HG02678 (cell line): ENCODE measurements around the gene LGALS3BP.
"Not testable (repeated sequence)": the region's sequence is repeated elsewhere in the genome, so short reads cannot be mapped to it uniquely, and the experiment has no call there.

ENCODE experiments used
- ATAC-seq: cut with Tn5 transposase; IDR thresholded peaks from one replicate; pipeline ENCODE4 v1.9.1; 2021; ENCODE audit warnings: mild to moderate bottlenecking, moderate library complexity; ENCODE audit not compliant: unreplicated experiment

The LGALS3BP gene

GRCh38 chr17:78966123-78966813 lies 13.5 kb downstream of the LGALS3BP start:
- ATAC-seq: no peak

GRCh38 chr17:78965491-78965924 lies 14.2 kb downstream of the LGALS3BP start:
- ATAC-seq: no peak

GRCh38 chr17:78963378-78963777 lies 16.3 kb downstream of the LGALS3BP start:
- no peak for ATAC-seq

- not testable (repeated sequence) for ATAC-seq
These were observed 16.8 kb downstream of the LGALS3BP start for GRCh38 chr17:78962984-78963348.

- no peak for ATAC-seq
These were observed 17.3 kb downstream of the LGALS3BP start for GRCh38 chr17:78962345-78962983.

GRCh38 chr17:78961571-78961970 lies 18.2 kb downstream of the LGALS3BP start:
- ATAC-seq: no peak

- ATAC-seq: no peak
These were observed 18.8 kb downstream of the LGALS3BP start for GRCh38 chr17:78960928-78961327.

- ATAC-seq: no peak
These were observed 19.9 kb downstream of the LGALS3BP start for GRCh38 chr17:78959803-78960202.

- no peak for ATAC-seq
These were observed 21.0 kb downstream of the LGALS3BP start for GRCh38 chr17:78958641-78959127.

GRCh38 chr17:78957128-78957527 lies 22.6 kb downstream of the LGALS3BP start:
- ATAC-seq: no peak

GRCh38 chr17:78956254-78956653 lies 23.5 kb downstream of the LGALS3BP start:
- ATAC-seq: no peak

GRCh38 chr17:78954684-78955083 lies 25.0 kb downstream of the LGALS3BP start:
- ATAC-seq: no peak

GRCh38 chr17:78953356-78954350 lies 26.1 kb downstream of the LGALS3BP start:
- ATAC-seq: no peak

- ATAC-seq: no peak
These were observed 27.0 kb downstream of the LGALS3BP start for GRCh38 chr17:78952706-78953105.

- ATAC-seq: no peak
These were observed 27.7 kb downstream of the LGALS3BP start for GRCh38 chr17:78951967-78952551.

- no peak for ATAC-seq
These were observed 28.9 kb downstream of the LGALS3BP start for GRCh38 chr17:78950870-78951269.

GRCh38 chr17:78947235-78948149 lies 32.2 kb downstream of the LGALS3BP start:
- no peak for ATAC-seq

- ATAC-seq: no peak
These were observed 33.1 kb downstream of the LGALS3BP start for GRCh38 chr17:78946631-78947030.

- ATAC-seq: no peak
These were observed 33.6 kb downstream of the LGALS3BP start for GRCh38 chr17:78946131-78946530.

GRCh38 chr17:78945455-78945854 lies 34.3 kb downstream of the LGALS3BP start:
- ATAC-seq: not testable (repeated sequence)
